OCI-LY7 (cell line): ENCODE results near the gene ALDH16A1.

Experiments used
- EZH2phosphoT487 ChIP-seq: fragments of 200-600 bp; sonication (generic); IDR thresholded peaks from 2 replicates; pipeline ENCODE4 v1.6.1; 2018; ENCODE audit warnings: low read depth, borderline replicate concordance, mild to moderate bottlenecking, mixed run types, antibody characterized with exemption, low read length, moderate library complexity, mixed read lengths
- TF ChIP-seq, protein P1 (sequence below): fragments of 200-600 bp; sonication (generic); conservative IDR thresholded peaks from 2 replicates; pipeline ENCODE4 v1.5.1; 2014; ENCODE audit warnings: mild to moderate bottlenecking, antibody characterized with exemption, low read length, moderate library complexity, mixed read lengths

DNA sequence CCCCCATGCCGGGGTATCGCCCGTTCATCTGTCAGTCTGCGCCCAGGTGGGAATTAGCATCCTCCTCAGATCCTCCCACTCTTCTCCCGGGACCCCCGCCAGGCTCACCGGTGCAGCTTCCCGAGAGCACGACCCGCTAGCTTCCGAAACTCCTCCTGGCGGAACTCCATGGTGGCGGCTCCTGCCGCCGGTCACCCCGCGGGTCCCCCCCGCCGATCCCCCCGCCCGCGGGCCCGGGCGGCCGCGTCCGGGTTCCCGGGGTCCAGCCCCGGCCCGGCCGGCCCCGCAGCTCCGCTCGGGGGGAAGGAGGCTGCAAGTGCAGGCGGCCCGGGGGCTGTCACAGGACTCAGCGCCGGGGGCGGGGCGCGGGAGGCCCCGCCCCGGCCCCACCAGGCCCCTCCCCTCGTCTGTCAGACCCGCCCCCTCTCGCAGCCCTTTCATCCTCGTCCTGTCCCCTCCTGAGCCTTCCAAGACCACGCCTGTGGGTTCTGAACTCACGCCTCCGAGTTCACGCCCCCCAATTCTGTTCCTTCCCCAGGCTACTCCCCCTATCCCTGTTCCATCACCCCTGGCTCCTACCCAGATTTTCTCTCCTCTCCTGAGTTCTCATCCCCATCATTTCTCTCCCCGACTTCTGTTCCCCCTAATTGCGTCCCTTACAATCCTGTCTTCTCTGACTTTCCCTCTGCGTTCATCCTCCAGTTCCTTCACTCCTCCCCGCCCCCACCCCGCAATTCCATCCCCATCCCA lies 11.6 kb upstream of the ALDH16A1 start, which contains the start of gene SLC17A7:
- no peak for TF ChIP-seq EZH2phosphoT487
- TF ChIP-seq, protein P1, sequence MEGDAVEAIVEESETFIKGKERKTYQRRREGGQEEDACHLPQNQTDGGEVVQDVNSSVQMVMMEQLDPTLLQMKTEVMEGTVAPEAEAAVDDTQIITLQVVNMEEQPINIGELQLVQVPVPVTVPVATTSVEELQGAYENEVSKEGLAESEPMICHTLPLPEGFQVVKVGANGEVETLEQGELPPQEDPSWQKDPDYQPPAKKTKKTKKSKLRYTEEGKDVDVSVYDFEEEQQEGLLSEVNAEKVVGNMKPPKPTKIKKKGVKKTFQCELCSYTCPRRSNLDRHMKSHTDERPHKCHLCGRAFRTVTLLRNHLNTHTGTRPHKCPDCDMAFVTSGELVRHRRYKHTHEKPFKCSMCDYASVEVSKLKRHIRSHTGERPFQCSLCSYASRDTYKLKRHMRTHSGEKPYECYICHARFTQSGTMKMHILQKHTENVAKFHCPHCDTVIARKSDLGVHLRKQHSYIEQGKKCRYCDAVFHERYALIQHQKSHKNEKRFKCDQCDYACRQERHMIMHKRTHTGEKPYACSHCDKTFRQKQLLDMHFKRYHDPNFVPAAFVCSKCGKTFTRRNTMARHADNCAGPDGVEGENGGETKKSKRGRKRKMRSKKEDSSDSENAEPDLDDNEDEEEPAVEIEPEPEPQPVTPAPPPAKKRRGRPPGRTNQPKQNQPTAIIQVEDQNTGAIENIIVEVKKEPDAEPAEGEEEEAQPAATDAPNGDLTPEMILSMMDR: no peak
